DMS 273 (cell line): Measurements from ENCODE around the gene ZC2HC1C.
"Not testable (repeated sequence)": the region's sequence is repeated elsewhere in the genome, so short reads cannot be mapped to it uniquely, and the experiment has no call there.

ENCODE experiments used
- DNase-seq: peaks from one replicate; lab custom pipeline; 2025; ENCODE audit not compliant: unreplicated experiment; lab: John Stamatoyannopoulos, UW

ZC2HC1C gene

DNA sequence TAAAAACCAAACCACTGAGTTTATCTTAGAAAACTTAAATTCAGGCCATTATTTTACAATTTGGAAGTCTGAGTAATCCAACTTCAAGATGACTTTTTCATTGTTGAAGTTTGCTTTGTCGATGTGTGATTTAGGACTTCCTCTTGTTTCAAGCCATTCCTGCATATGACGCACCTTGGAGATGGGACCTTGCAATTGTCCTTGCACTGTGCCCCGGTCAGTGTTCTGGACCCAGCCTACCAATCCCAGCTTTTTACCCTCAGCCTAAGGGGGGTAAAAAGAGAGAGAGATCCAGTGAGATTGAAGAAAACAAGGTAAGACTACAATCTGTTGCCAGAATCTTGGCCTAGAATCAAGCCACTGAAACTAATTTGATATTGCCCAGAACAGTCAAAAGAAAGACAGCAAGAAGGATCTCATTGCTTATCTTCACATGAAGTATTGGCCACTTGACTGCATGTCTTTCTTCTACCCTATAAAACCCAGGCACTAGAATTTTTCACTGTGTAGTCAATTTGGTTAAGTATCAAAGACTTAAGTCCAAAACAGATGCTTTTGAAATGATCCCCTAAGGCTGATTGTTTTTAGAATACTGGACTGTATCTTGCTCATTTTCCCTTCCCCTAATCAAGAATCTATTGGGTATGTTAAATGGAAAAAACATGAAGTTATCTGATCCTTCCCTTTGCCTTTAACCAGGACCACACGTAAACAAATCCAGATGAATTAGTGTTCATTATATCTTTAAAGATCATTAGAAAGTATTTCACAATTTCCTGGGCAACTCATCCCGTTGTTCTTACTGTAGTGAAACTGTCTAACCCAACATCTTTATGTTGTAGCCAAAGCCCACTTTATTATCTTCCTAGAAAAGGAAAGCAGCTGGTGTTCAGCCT is 15.8 kb upstream of the ZC2HC1C start:
- no peak for DNase-seq

DNA sequence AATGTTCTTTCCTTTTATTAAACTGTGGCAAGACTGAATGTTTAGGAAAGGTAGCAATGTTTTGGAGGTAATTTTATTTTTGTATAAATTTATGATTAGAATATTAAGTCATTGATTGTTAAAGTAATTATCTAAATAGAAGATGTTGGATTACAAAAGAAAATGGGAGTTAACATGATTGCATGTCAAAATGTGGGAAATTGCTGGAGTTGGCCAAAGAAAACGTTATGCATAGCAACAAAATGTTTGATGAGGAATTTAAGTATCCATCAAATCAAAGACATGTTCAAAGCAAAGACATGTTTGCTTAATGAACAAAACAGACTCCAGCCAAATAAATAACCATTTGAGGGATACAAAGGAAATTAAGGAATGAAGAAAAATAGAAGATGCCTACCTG is 15.0 kb upstream of the ZC2HC1C start:
- DNase-seq = no peak

GRCh38 chr14:75059642-75060041 is 9.8 kb upstream of the ZC2HC1C start:
- DNase-seq = no peak

- DNase-seq = no peak
Measured at GRCh38 chr14:75060420-75060819, 9.0 kb upstream of the ZC2HC1C start.

DNA sequence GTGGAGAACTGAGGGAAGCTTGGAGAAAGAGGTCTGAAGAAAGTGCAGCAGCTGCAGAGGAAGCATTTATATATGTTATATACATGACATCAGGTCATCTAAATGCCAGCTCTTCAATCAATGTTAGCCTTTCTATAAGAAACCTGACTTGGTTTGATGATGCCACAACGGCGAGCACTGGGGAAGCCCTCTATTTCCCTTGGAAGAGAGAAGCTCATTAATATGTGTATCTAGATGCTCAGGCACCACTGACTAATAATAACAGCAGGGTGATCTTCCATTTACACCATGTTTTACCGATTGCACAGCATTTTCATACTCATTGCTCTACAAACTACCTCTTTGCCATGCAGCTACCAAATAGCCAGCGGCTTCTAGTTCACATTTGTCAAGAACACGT is 6.4 kb upstream of the ZC2HC1C start:
- no peak for DNase-seq

DNA sequence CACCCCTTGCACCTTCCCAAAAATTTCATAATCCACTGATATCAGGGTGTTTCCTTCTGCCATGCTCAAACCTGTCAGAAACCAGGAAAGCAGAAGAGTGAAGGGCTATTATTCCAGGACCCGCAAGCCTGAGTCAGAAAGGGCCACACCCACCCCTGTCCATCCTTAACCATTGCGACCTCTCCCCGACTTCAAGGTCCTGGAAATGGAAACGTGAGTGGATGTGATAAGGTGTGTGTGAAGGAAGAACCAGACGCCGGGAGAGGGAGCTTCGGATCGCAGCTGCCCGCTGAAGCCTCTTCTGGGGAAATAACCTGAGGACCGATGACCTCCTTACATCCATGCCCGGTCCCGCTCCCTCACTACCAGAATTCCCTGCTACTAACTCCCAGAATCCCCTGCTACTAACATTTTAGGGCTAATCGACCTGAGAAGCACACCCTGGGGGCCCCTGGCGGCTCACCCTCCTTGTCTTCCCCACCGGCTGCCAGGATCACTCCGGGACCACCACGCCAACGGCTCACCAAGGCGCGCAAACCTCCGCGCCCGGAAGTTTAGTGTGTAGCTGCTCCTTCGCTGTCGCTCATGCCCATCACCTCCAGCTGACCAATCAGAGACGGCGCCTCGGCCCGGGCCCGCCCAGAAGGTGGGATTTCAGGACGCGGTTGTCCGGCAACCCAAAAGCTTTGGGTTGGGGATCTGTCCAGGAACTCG is 5.8 kb upstream of the ZC2HC1C start, which contains the start of gene ACYP1:
Gene ACYP1, minus strand, starts transcription at position 534 of the 714 bp plus-strand sequence. Its CDS starts 471 bp downstream, at position 63.
- peak; percentile 97 for DNase-seq

- DNase-seq = no peak
Measured at GRCh38 chr14:75064205-75064567, 5.3 kb upstream of the ZC2HC1C start.

GRCh38 chr14:75066691-75067090 is 2.8 kb upstream of the ZC2HC1C start:
- no peak for DNase-seq

DNA sequence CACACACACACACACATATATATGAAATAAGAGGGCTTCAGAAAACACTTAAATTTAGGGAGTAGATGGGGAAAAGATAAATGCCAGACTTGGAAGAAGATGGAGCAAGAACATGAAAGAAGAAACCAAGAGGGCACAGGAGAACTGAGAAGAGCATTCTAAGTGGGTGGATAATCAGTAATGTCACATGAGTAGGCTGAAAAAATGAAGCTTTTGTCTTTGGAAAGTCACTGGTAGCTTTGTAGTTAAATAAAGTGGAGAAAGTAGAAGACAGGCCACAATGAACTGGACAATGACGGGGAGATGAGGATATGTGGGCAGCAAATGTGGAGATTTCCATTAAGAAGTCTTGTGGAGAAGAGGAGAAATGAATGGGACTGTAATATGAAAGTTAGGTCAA is 2.2 kb upstream of the ZC2HC1C start:
- DNase-seq = no peak

DNA sequence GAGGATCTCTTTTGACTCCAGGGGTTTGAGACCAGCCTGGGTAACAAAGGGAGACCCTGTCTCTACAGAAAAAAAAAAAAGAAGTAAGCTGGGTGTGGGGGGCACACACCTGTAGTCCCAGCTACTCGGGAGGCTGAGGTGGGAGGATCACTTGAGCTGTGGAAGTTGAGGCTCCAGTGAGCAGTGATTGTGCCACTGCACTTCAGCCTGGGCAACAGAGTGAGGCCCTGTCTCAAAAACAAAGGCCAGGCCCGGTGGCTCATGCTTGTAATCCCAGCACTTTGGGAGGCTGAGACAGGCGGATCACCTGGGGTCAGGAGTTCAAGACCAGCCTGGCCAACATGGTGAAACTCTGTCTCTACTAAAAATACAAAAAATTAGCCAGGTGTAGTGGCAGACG is 1.7 kb upstream of the ZC2HC1C start:
- not testable (repeated sequence) for DNase-seq

DNA sequence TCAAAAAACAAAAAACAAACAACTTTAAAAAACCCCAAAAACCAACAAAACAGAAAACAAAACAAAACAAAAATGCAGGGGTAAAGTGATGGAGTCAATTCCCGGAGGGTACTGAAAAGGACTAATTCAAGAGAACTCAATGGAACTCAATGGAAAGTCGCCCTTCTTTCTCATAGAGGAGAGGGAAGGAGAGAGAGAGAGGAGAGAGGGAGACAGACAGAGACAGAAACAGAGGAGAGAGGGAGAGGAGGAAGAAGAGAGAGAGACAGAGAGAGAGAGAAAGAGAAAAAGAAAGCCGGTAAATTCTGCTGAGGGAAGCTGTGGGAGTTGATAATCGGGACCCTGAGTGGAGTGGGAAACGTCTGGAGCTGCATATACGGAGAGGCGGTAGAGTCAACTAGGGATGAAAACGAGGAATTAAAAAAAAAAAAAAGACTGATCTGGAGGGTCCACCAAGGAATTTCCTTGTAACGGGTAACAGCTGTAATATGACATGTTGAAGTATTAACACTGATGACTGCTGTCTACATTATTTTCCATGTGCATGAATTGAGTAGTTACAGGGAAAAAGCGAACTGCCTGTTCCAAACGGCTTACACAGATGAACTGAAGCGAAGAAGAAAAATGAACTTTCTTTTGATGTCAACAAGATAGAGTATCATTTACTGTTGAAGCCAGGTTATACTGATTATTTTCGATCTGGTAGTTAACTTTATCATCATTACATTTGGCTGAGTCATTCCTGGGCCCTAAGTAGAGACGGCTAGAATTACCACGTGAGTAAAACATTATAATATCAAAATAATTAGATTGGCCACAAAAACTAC is 934 bp upstream of the ZC2HC1C start:
- peak; percentile 67 for DNase-seq

DNA sequence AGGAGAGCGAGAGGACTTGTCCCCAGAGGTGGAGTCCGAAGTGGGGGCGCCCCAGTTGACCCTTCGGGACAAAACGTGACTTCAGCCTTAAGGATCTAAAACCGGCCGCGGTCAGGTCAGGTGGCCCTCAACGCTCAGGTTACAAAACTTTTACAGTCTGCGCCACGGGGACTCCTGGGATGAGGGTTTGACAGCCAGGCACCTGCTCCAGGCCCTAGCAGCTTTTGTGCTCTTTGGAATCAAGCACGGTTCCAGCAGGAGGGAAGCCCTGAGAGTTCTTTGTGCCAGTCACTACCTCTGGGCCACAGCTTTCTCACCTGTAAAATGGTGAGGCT is 337 bp downstream of the ZC2HC1C start:
- no peak for DNase-seq

- DNase-seq = no peak
Measured at GRCh38 chr14:75070383-75070782, 942 bp downstream of the ZC2HC1C start.

GRCh38 chr14:75077794-75078193 is 8.4 kb downstream of the ZC2HC1C start:
- no peak for DNase-seq

GRCh38 chr14:75079521-75079920 is 10.1 kb downstream of the ZC2HC1C start:
- no peak for DNase-seq

- no peak for DNase-seq
Measured at GRCh38 chr14:75081660-75082229, 12.3 kb downstream of the ZC2HC1C start.

- DNase-seq = no peak
Measured at GRCh38 chr14:75083271-75083670, 13.8 kb downstream of the ZC2HC1C start.

GRCh38 chr14:75084513-75084912 is 15.1 kb downstream of the ZC2HC1C start:
- peak; percentile 52 for DNase-seq

GRCh38 chr14:75088153-75088552 is 18.7 kb downstream of the ZC2HC1C start:
- no peak for DNase-seq

GRCh38 chr14:75088566-75089373 is 19.3 kb downstream of the ZC2HC1C start:
- DNase-seq = peak; percentile 89
